Mesendoderm (in vitro differentiated cells): ENCODE measurements around the gene INSM1.

ENCODE experiments used
- DNase-seq: peaks from one replicate; pipeline ENCODE4 v3.0.0; 2013
- H2AK5ac ChIP-seq: 2 replicates; pipeline ENCODE4 v1.6.1; 2013; ENCODE audit warnings: low read length, inconsistent platforms
- H2BK120ac ChIP-seq: 2 replicates; pipeline ENCODE4 v1.6.1; 2013; ENCODE audit warnings: low read depth, mild to moderate bottlenecking, low read length, moderate library complexity, mixed read lengths
- H2BK15ac ChIP-seq: replicated peaks from 2 replicates; pipeline ENCODE4 v1.6.1; 2013; ENCODE audit warnings: low read depth, mild to moderate bottlenecking, moderate library complexity
- H2BK5ac ChIP-seq: 2 replicates; pipeline ENCODE4 v1.6.1; 2013; ENCODE audit warnings: low read length, inconsistent platforms
- H3K18ac ChIP-seq: 2 replicates; pipeline ENCODE4 v1.6.1; 2013; ENCODE audit warnings: mild to moderate bottlenecking, low read length, mixed read lengths
- H3K23ac ChIP-seq: one replicate; pipeline ENCODE4 v1.6.1; 2013; ENCODE audit warnings: low read length
- H3K27ac ChIP-seq: 2 replicates; pipeline ENCODE4 v1.5.1; 2013; ENCODE audit warnings: low read depth, mild to moderate bottlenecking, inconsistent platforms, low read length, moderate library complexity
- H3K27me3 ChIP-seq: 2 replicates; pipeline ENCODE4 v1.6.1; 2013; ENCODE audit warnings: low read length, control low read depth, mild to moderate bottlenecking, inconsistent platforms; ENCODE audit not compliant: insufficient read depth, poor library complexity
- H3K36me3 ChIP-seq: 2 replicates; pipeline ENCODE4 v1.6.1; 2013; ENCODE audit warnings: low read length, inconsistent platforms; ENCODE audit not compliant: control insufficient read depth, insufficient read depth
- H3K4ac ChIP-seq: one replicate; pipeline ENCODE4 v1.6.1; 2013; ENCODE audit warnings: low read depth, mild to moderate bottlenecking, low read length, moderate library complexity
- H3K4me1 ChIP-seq: 2 replicates; pipeline ENCODE4 v1.6.1; 2013; ENCODE audit warnings: low read depth, low read length, inconsistent platforms; ENCODE audit not compliant: control insufficient read depth
- H3K4me2 ChIP-seq: 2 replicates; pipeline ENCODE4 v1.6.1; 2013; ENCODE audit warnings: low read length
- H3K4me3 ChIP-seq: 2 replicates; pipeline ENCODE4 v1.5.1; 2013; ENCODE audit warnings: mild to moderate bottlenecking, low read length
- H3K56ac ChIP-seq: one replicate; pipeline ENCODE4 v1.6.1; 2013; ENCODE audit warnings: low read length
- H3K79me1 ChIP-seq: 2 replicates; pipeline ENCODE4 v1.6.1; 2013; ENCODE audit warnings: low read length, inconsistent platforms
- H3K79me2 ChIP-seq: 2 replicates; pipeline ENCODE4 v1.6.1; 2013; ENCODE audit warnings: mild to moderate bottlenecking, low read length; ENCODE audit not compliant: control insufficient read depth, insufficient read depth
- H3K9ac ChIP-seq: 2 replicates; pipeline ENCODE4 v1.6.1; 2013; ENCODE audit warnings: low read length, inconsistent platforms
- H4K5ac ChIP-seq: one replicate; pipeline ENCODE4 v1.6.1; 2013; ENCODE audit warnings: low read length
- H4K8ac ChIP-seq: one replicate; pipeline ENCODE4 v1.6.1; 2013; ENCODE audit warnings: low read depth, mild to moderate bottlenecking, control low read depth, low read length, moderate library complexity
- WGBS: extraction: QIAGEN DNeasy Blood & Tissue Kit; methylation state at CpG from one replicate; pipeline ENCODE4 v1.1.7; 2013; ENCODE audit warnings: low lambda C conversion rate, missing lambda C conversion rate; ENCODE audit not compliant: insufficient coverage; ENCODE audit errors: extremely low coverage; 5-methylcytosine and 5-hydroxymethylcytosine counted together

Gene INSM1

GRCh38 chr20:20363434-20363798, 4.5 kb upstream of the INSM1 start:
- H3K4me1 ChIP-seq = no peaks in the 10 kb centered on the region
- no peak overlapping the region for H3K18ac ChIP-seq
- DNase-seq = peak; percentile 56
- H3K56ac ChIP-seq = no peak overlapping the region
- no CpG with 5 or more reads among the region's 15 CpGs for WGBS
- H3K4me2 ChIP-seq = peak overlapping the region; percentile 30
- H2BK5ac ChIP-seq = no peak overlapping the region
- no peak overlapping the region for H3K27ac ChIP-seq
- H2BK120ac ChIP-seq = no peak overlapping the region
- no peak overlapping the region for H4K5ac ChIP-seq
- no peak overlapping the region for H3K23ac ChIP-seq
- H3K27me3 ChIP-seq = peaks cover 54% of the 10 kb centered on the region
- no peak overlapping the region for H3K9ac ChIP-seq
- H3K79me2 ChIP-seq = no peaks in the 10 kb centered on the region
- H3K36me3 ChIP-seq = no peaks in the 10 kb centered on the region
- no peak overlapping the region for H3K4me3 ChIP-seq
- no peak overlapping the region for H2BK15ac ChIP-seq
- H2AK5ac ChIP-seq = no peak overlapping the region
- H4K8ac ChIP-seq = no peak overlapping the region
- no peaks in the 10 kb centered on the region for H3K79me1 ChIP-seq
- H3K4ac ChIP-seq = no peak overlapping the region

- Histone ChIP-seq H2BK15ac (no peak overlapping the region), H3K23ac (no peak overlapping the region), H3K4me2 (peak overlapping the region; percentile 50), H2BK120ac (no peak overlapping the region), H2AK5ac (no peak overlapping the region), H3K79me1 (no peaks in the 10 kb centered on the region), H3K79me2 (no peaks in the 10 kb centered on the region), H3K4ac (no peak overlapping the region), H4K5ac (no peak overlapping the region), H3K4me3 (no peak overlapping the region), H3K18ac (no peak overlapping the region), H3K56ac (peak overlapping the region; percentile 39), H3K36me3 (no peaks in the 10 kb centered on the region), H3K9ac (no peak overlapping the region), H3K4me1 (no peaks in the 10 kb centered on the region), H4K8ac (no peak overlapping the region), H3K27ac (no peak overlapping the region), H2BK5ac (no peak overlapping the region), H3K27me3 (peaks cover 60% of the 10 kb centered on the region)
- no CpG with 5 or more reads among the region's 70 CpGs for WGBS
- DNase-seq = peak; percentile 88
These were observed 3.9 kb upstream of the INSM1 start for GRCh38 chr20:20363799-20364592.

GRCh38 chr20:20364593-20365479, 3.1 kb upstream of the INSM1 start:
- Histone ChIP-seq H3K79me2 (no peaks in the 10 kb centered on the region), H3K27me3 (peaks cover 68% of the 10 kb centered on the region), H3K36me3 (no peaks in the 10 kb centered on the region), H3K4me3 (no peak overlapping the region), H2AK5ac (no peak overlapping the region), H3K56ac (no peak overlapping the region), H2BK5ac (no peak overlapping the region), H4K5ac (no peak overlapping the region), H3K79me1 (no peaks in the 10 kb centered on the region), H3K27ac (no peak overlapping the region), H3K4me2 (no peak overlapping the region), H3K18ac (no peak overlapping the region), H3K9ac (no peak overlapping the region), H3K4ac (no peak overlapping the region), H4K8ac (no peak overlapping the region), H2BK15ac (no peak overlapping the region), H2BK120ac (no peak overlapping the region), H3K4me1 (no peaks in the 10 kb centered on the region), H3K23ac (no peak overlapping the region)
- no CpG with 5 or more reads among the region's 70 CpGs for WGBS
- no peak for DNase-seq

GRCh38 chr20:20365480-20366161, 2.3 kb upstream of the INSM1 start:
- H2BK120ac ChIP-seq = no peak overlapping the region
- DNase-seq = no peak
- H3K9ac ChIP-seq = no peak overlapping the region
- H3K79me1 ChIP-seq = no peaks in the 10 kb centered on the region
- no peak overlapping the region for H2BK5ac ChIP-seq
- no peak overlapping the region for H2BK15ac ChIP-seq
- no peak overlapping the region for H3K56ac ChIP-seq
- no peaks in the 10 kb centered on the region for H3K79me2 ChIP-seq
- H2AK5ac ChIP-seq = no peak overlapping the region
- no CpG with 5 or more reads among the region's 18 CpGs for WGBS
- H3K27me3 ChIP-seq = peaks cover 71% of the 10 kb centered on the region
- no peak overlapping the region for H3K27ac ChIP-seq
- no peak overlapping the region for H3K18ac ChIP-seq
- no peak overlapping the region for H3K4me2 ChIP-seq
- no peak overlapping the region for H4K5ac ChIP-seq
- no peak overlapping the region for H3K23ac ChIP-seq
- no peak overlapping the region for H3K4ac ChIP-seq
- no peaks in the 10 kb centered on the region for H3K36me3 ChIP-seq
- no peaks in the 10 kb centered on the region for H3K4me1 ChIP-seq
- H4K8ac ChIP-seq = no peak overlapping the region
- H3K4me3 ChIP-seq = no peak overlapping the region

- DNase-seq = no peak
- H4K5ac ChIP-seq = no peak overlapping the region
- H3K79me2 ChIP-seq = no peaks in the 10 kb centered on the region
- H3K4me2 ChIP-seq = no peak overlapping the region
- no peak overlapping the region for H3K18ac ChIP-seq
- no peak overlapping the region for H2BK15ac ChIP-seq
- no peak overlapping the region for H2AK5ac ChIP-seq
- no peak overlapping the region for H2BK120ac ChIP-seq
- no peaks in the 10 kb centered on the region for H3K36me3 ChIP-seq
- no peak overlapping the region for H3K23ac ChIP-seq
- no peak overlapping the region for H3K4ac ChIP-seq
- H3K4me1 ChIP-seq = no peaks in the 10 kb centered on the region
- H3K56ac ChIP-seq = no peak overlapping the region
- no peak overlapping the region for H3K4me3 ChIP-seq
- H2BK5ac ChIP-seq = no peak overlapping the region
- no CpG with 5 or more reads among the region's 19 CpGs for WGBS
- peaks cover 69% of the 10 kb centered on the region for H3K27me3 ChIP-seq
- H3K79me1 ChIP-seq = no peaks in the 10 kb centered on the region
- no peak overlapping the region for H3K27ac ChIP-seq
- no peak overlapping the region for H3K9ac ChIP-seq
- no peak overlapping the region for H4K8ac ChIP-seq
These were observed 1.4 kb upstream of the INSM1 start for GRCh38 chr20:20366551-20366875.
